Measurements from ENCODE around the gene PCSK2.

The PCSK2 gene, protein sequence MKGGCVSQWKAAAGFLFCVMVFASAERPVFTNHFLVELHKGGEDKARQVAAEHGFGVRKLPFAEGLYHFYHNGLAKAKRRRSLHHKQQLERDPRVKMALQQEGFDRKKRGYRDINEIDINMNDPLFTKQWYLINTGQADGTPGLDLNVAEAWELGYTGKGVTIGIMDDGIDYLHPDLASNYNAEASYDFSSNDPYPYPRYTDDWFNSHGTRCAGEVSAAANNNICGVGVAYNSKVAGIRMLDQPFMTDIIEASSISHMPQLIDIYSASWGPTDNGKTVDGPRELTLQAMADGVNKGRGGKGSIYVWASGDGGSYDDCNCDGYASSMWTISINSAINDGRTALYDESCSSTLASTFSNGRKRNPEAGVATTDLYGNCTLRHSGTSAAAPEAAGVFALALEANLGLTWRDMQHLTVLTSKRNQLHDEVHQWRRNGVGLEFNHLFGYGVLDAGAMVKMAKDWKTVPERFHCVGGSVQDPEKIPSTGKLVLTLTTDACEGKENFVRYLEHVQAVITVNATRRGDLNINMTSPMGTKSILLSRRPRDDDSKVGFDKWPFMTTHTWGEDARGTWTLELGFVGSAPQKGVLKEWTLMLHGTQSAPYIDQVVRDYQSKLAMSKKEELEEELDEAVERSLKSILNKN

DNA sequence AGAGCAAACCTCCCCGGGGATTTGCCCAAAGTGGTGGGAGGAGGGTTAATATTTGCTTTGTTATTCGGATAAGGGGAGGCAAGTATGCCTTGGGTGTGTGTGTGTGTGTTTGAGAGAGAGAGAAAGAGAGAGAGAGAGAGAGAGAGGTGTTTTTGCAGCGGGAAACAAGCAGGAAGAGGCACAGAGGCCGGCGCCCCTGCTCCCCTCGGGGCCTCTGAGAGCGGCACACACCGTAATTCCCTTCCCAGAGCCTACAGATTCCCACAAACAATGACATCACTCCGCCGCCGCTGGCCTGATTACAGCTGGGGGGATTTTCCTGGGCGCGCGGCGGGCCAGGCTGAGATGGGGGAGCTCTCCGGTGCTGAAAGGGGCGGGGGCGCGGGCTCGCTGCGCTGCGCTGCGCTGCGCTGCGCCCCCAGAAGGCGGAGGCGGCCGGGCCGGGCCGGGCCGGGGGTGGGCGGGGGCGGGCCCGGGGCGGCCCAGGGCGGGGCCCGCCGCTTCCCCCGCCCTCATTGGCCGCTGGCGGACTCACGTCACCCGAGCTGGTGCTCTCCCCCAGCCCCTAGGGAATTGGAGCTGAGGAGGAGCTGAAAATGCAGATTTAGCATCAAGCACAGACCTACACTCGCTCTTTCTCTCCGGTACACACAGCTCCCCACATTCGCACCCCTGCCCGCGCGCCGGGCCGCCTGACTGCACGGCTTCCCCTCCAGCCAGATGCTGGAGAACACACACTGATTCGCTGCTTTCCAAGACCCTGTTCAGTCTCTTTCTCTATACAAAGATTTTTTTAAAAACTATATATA lies at the start of gene PCSK2:
Gene PCSK2 (plus strand): TSS at position 631 of the 809 bp plus-strand sequence. CDS start 266 bp downstream, outside the sequence.
- Histone ChIP-seq H3K27ac (ENCODE audit: low read depth, low read length) (no peak within 1 kb of the TSS), H3K4me1 (ENCODE audit: control insufficient read depth, insufficient read depth, low read length) (peaks cover 19% of the 10 kb centered on the region), H3K9me3 (ENCODE audit: control insufficient read depth, insufficient read depth, low read depth, low read length) (no peaks in the 10 kb centered on the region), H3K4me3 (ENCODE audit: low read depth, low read length) (peak within 1 kb of the TSS; percentile 66), H3K36me3 (ENCODE audit: control insufficient read depth, insufficient read depth, low read length) (no peaks in the 10 kb centered on the region), H3K9ac (ENCODE audit: low read length) (peak within 1 kb of the TSS; percentile 21), H3K27me3 (ENCODE audit: control insufficient read depth, insufficient read depth, low read length) (peaks cover 61% of the 10 kb centered on the region)

DNA sequence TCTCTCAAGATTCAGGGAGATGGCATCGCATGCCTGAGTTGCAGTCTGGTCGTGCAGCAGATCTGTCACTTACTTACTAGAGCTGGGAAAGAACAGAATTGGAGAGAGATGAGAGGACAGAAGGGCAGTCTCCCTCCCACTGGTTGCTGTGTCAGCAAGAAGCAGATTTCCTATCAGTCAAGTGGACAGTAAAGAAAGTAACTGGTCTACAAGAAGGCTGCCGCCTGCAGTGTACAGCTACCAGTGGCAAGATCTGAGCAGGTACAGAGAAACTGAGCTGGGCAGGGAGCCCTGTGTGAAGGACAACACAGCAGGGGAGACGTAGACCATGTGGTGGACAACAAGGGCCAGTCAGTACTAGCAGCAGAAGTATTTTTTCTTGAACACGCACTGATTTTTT lies 49.5 kb upstream of the PCSK2 start:
- no peak overlapping the region for H3K4me3 ChIP-seq (ENCODE audit: low read depth, low read length)
- H3K9me3 ChIP-seq (ENCODE audit: control insufficient read depth, insufficient read depth, low read depth, low read length): no peaks in the 10 kb centered on the region
- no peaks in the 10 kb centered on the region for H3K36me3 ChIP-seq (ENCODE audit: control insufficient read depth, insufficient read depth, low read length)
- no peak overlapping the region for H3K9ac ChIP-seq (ENCODE audit: low read length)
- no peak overlapping the region for H3K27ac ChIP-seq (ENCODE audit: low read depth, low read length)
- no peaks in the 10 kb centered on the region for H3K4me1 ChIP-seq (ENCODE audit: control insufficient read depth, insufficient read depth, low read length)
- no peaks in the 10 kb centered on the region for H3K27me3 ChIP-seq (ENCODE audit: control insufficient read depth, insufficient read depth, low read length)

GRCh38 chr20:17179840-17180239 lies 47.0 kb upstream of the PCSK2 start:
- H3K9me3 ChIP-seq (ENCODE audit: control insufficient read depth, insufficient read depth, low read depth, low read length): peaks cover under 1% of the 10 kb centered on the region; the same call in 1 of the 2 replicates
- no peak overlapping the region for H3K4me3 ChIP-seq (ENCODE audit: low read depth, low read length)
- H3K36me3 ChIP-seq (ENCODE audit: control insufficient read depth, insufficient read depth, low read length): no peaks in the 10 kb centered on the region
- no peaks in the 10 kb centered on the region for H3K27me3 ChIP-seq (ENCODE audit: control insufficient read depth, insufficient read depth, low read length)
- no peak overlapping the region for H3K27ac ChIP-seq (ENCODE audit: low read depth, low read length)
- no peaks in the 10 kb centered on the region for H3K4me1 ChIP-seq (ENCODE audit: control insufficient read depth, insufficient read depth, low read length)
- H3K9ac ChIP-seq (ENCODE audit: low read length): no peak overlapping the region

- H3K9me3 ChIP-seq (ENCODE audit: control insufficient read depth, insufficient read depth, low read depth, low read length): 0 out of 2 replicates have a peak, but pooled peaks cover 2% of the 10 kb centered on the region
- no peak overlapping the region for H3K4me3 ChIP-seq (ENCODE audit: low read depth, low read length)
Measured at GRCh38 chr20:17189976-17190695, 36.7 kb upstream of the PCSK2 start.

GRCh38 chr20:17197041-17197440 lies 29.8 kb upstream of the PCSK2 start:
- Histone ChIP-seq H3K36me3 (ENCODE audit: control insufficient read depth, insufficient read depth, low read length) (no peaks in the 10 kb centered on the region), H3K9ac (ENCODE audit: low read length) (no peak overlapping the region), H3K4me3 (ENCODE audit: low read depth, low read length) (no peak overlapping the region), H3K4me1 (ENCODE audit: control insufficient read depth, insufficient read depth, low read length) (no peaks in the 10 kb centered on the region), H3K9me3 (ENCODE audit: control insufficient read depth, insufficient read depth, low read depth, low read length) (no peaks in the 10 kb centered on the region), H3K27me3 (ENCODE audit: control insufficient read depth, insufficient read depth, low read length) (no peaks in the 10 kb centered on the region), H3K27ac (ENCODE audit: low read depth, low read length) (no peak overlapping the region)

More at GRCh38 chr20:17189976-17190695, 36.7 kb upstream of the PCSK2 start:
- Histone ChIP-seq H3K9ac (ENCODE audit: low read length) (no peak overlapping the region), H3K36me3 (ENCODE audit: control insufficient read depth, insufficient read depth, low read length) (no peaks in the 10 kb centered on the region), H3K27me3 (ENCODE audit: control insufficient read depth, insufficient read depth, low read length) (no peaks in the 10 kb centered on the region), H3K27ac (ENCODE audit: low read depth, low read length) (no peak overlapping the region), H3K4me1 (ENCODE audit: control insufficient read depth, insufficient read depth, low read length) (no peaks in the 10 kb centered on the region)

DNA sequence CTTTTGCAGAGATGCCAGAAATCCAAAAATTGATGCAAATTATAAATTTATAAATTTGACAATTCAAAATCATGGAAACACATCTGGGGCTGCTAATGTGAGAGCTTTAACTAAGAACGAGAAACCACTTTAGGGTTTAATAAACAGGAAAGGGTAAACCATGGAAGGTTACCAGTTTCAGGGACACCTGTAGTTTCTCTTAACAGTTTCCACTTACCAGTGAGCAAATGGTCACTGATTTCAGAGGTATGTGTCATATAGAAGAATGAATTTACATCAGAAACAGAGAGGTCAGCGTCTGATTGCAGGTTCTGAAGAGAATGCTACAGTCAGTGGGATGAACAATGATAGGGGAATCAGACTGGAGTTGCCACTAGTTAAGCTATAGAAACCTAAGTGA lies 24.8 kb upstream of the PCSK2 start:
- H3K4me1 ChIP-seq (ENCODE audit: control insufficient read depth, insufficient read depth, low read length): peaks cover 5% of the 10 kb centered on the region; the same call in 1 of the 2 replicates
- no peaks in the 10 kb centered on the region for H3K9me3 ChIP-seq (ENCODE audit: control insufficient read depth, insufficient read depth, low read depth, low read length)
- H3K9ac ChIP-seq (ENCODE audit: low read length): no peak overlapping the region
- no peaks in the 10 kb centered on the region for H3K27me3 ChIP-seq (ENCODE audit: control insufficient read depth, insufficient read depth, low read length)
- H3K36me3 ChIP-seq (ENCODE audit: control insufficient read depth, insufficient read depth, low read length): no peaks in the 10 kb centered on the region
- 0 out of 2 replicates have a peak overlapping the region, but pooled peaks have one; percentile 40 for H3K4me3 ChIP-seq (ENCODE audit: low read depth, low read length)
- no peak overlapping the region for H3K27ac ChIP-seq (ENCODE audit: low read depth, low read length)

GRCh38 chr20:17202673-17203072 lies 24.2 kb upstream of the PCSK2 start:
- peak overlapping the region; percentile 40 for H3K4me3 ChIP-seq (ENCODE audit: low read depth, low read length)
- no peaks in the 10 kb centered on the region for H3K36me3 ChIP-seq (ENCODE audit: control insufficient read depth, insufficient read depth, low read length)
- H3K27ac ChIP-seq (ENCODE audit: low read depth, low read length): no peak overlapping the region
- H3K27me3 ChIP-seq (ENCODE audit: control insufficient read depth, insufficient read depth, low read length): no peaks in the 10 kb centered on the region
- H3K4me1 ChIP-seq (ENCODE audit: control insufficient read depth, insufficient read depth, low read length): peaks cover 5% of the 10 kb centered on the region; the same call in 1 of the 2 replicates
- no peaks in the 10 kb centered on the region for H3K9me3 ChIP-seq (ENCODE audit: control insufficient read depth, insufficient read depth, low read depth, low read length)
- H3K9ac ChIP-seq (ENCODE audit: low read length): no peak overlapping the region

DNA sequence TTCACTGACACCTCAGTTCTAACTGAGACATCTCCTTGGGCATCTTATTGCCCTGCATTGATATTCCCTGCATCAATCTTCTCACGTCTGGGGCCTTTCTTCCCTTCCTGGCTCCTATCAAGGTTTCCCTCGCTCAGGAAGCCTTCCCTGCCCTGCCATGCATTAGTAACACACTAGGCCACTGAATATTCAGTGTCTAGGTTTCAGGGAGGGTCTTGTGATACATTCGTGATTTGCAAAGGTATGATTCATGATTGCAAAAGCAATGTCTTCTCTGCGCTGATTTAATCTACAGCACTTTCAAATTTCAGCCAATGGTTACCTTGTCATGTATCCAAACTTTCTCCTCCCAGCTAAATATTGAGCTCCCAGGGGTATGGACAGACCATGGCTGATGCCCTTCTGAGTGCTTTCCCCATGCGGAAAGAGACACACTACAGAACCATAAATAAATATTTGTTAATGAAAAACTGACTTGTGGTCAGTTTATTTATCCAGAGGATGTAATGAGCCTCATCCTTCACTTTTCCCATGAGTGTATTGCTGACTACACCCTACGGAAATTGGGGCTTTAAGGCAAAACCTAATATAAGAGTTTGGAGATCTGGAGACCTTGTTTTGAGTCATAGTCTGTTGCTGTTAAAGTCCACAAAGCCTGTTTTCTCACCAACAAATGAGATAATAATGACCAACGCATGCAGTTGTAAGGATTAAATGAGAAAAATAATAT lies 21.6 kb upstream of the PCSK2 start:
- H3K9ac ChIP-seq (ENCODE audit: low read length): no peak overlapping the region
- H3K4me1 ChIP-seq (ENCODE audit: control insufficient read depth, insufficient read depth, low read length): peaks cover 5% of the 10 kb centered on the region; the same call in 1 of the 2 replicates
- H3K4me3 ChIP-seq (ENCODE audit: low read depth, low read length): no peak overlapping the region
- no peak overlapping the region for H3K27ac ChIP-seq (ENCODE audit: low read depth, low read length)
- no peaks in the 10 kb centered on the region for H3K36me3 ChIP-seq (ENCODE audit: control insufficient read depth, insufficient read depth, low read length)
- no peaks in the 10 kb centered on the region for H3K9me3 ChIP-seq (ENCODE audit: control insufficient read depth, insufficient read depth, low read depth, low read length)
- H3K27me3 ChIP-seq (ENCODE audit: control insufficient read depth, insufficient read depth, low read length): no peaks in the 10 kb centered on the region

DNA sequence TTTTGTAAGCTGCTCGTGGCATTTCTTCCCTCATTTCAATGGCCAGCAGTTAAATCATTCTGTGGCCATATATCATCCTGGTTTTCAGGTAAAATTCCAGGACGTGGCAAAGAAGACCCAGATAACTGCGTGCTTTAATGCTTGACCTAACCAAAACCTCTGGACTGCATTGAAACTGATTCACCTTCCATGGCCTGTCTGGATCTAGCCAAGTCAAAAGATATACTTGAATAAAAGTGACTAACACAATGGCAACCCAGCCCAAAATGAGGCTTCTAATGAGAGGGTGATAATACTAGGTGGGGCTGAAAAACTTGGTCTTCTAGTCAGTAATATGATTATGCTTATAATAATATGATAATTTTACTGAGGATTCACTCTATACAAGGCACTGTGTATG lies 16.5 kb upstream of the PCSK2 start:
- H3K9me3 ChIP-seq (ENCODE audit: control insufficient read depth, insufficient read depth, low read depth, low read length): no peaks in the 10 kb centered on the region
- H3K9ac ChIP-seq (ENCODE audit: low read length): no peak overlapping the region
- no peaks in the 10 kb centered on the region for H3K27me3 ChIP-seq (ENCODE audit: control insufficient read depth, insufficient read depth, low read length)
- H3K27ac ChIP-seq (ENCODE audit: low read depth, low read length): no peak overlapping the region
- H3K36me3 ChIP-seq (ENCODE audit: control insufficient read depth, insufficient read depth, low read length): no peaks in the 10 kb centered on the region
- no peak overlapping the region for H3K4me3 ChIP-seq (ENCODE audit: low read depth, low read length)
- no peaks in the 10 kb centered on the region for H3K4me1 ChIP-seq (ENCODE audit: control insufficient read depth, insufficient read depth, low read length)

GRCh38 chr20:17210983-17211382 lies 15.9 kb upstream of the PCSK2 start:
- H3K27me3 ChIP-seq (ENCODE audit: control insufficient read depth, insufficient read depth, low read length): no peaks in the 10 kb centered on the region
- H3K4me1 ChIP-seq (ENCODE audit: control insufficient read depth, insufficient read depth, low read length): no peaks in the 10 kb centered on the region
- H3K4me3 ChIP-seq (ENCODE audit: low read depth, low read length): no peak overlapping the region
- no peak overlapping the region for H3K27ac ChIP-seq (ENCODE audit: low read depth, low read length)
- H3K9me3 ChIP-seq (ENCODE audit: control insufficient read depth, insufficient read depth, low read depth, low read length): no peaks in the 10 kb centered on the region
- no peaks in the 10 kb centered on the region for H3K36me3 ChIP-seq (ENCODE audit: control insufficient read depth, insufficient read depth, low read length)
- H3K9ac ChIP-seq (ENCODE audit: low read length): no peak overlapping the region

All from HUES6 (cell line).